SK-N-SH (cell line): Measurements from ENCODE around the gene PPP2R5C. TPM values are rescaled to one million over a fixed set of nuclear protein-coding genes. Genes with fewer than 3 reads are reported as not detected.

Experiments
- CTCF ChIA-PET: fragments of 300-600, 350-600 bp; formaldehyde crosslinking; extraction: SDS; loops from one replicate; lab custom pipeline; 2021; lab: Yijun Ruan, JAX
- POLR2A ChIA-PET: fragments of 350-600 bp; sonication (Branson Sonifier 250); formaldehyde crosslinking; extraction: SDS; loops from one replicate; lab custom pipeline; 2020; ENCODE audit warnings: antibody characterized with exemption, inconsistent platforms; lab: Yijun Ruan, JAX
- DNase-seq: peaks from one replicate; pipeline ENCODE4 v3.0.0; 2012
- H2AFZ ChIP-seq: fragments of 200-600 bp; sonication (generic); 2 replicates; pipeline ENCODE4 v1.8.1; 2016; ENCODE audit warnings: antibody characterized with exemption, mild to moderate bottlenecking, low read depth
- H3F3A ChIP-seq: fragments of 200-600 bp; sonication (generic); replicated peaks from 2 replicates; pipeline ENCODE3; 2016; ENCODE audit warnings: antibody characterized with exemption, mild to moderate bottlenecking; ENCODE audit not compliant: insufficient read depth
- H3K27ac ChIP-seq, 2 experiments: fragments of 200-500 bp in 1 of 2; fragments of 200-600 bp in 1 of 2; sonication (Bioruptor generic) in 1 of 2; sonication (generic), shearing (Covaris generic) in 1 of 2; 2 replicates each; pipeline versions ENCODE4 v1.5.1 to v1.6.1; 2014 to 2016; ENCODE audit warnings: low read depth in 2 of 2, inconsistent platforms in 1 of 2, low read length in 1 of 2, mild to moderate bottlenecking in 1 of 2, mixed read lengths in 1 of 2
- H3K27me3 ChIP-seq: fragments of 200-600 bp; sonication (generic), shearing (Covaris generic); 2 replicates; pipeline ENCODE4 v1.6.1; 2016; ENCODE audit warnings: mixed run types; ENCODE audit not compliant: insufficient read depth
- H3K36me3 ChIP-seq, 2 experiments: fragments of 200-500 bp in 1 of 2; fragments of 200-600 bp in 1 of 2; sonication (Bioruptor generic) in 1 of 2; sonication (generic) in 1 of 2; replicated peaks in 1 of 2; 2 replicates each; pipeline versions ENCODE3 to v1.5.1; 2014 to 2016; ENCODE audit warnings: low read length in 1 of 2, mild to moderate bottlenecking in 1 of 2; ENCODE audit not compliant: insufficient read depth in 2 of 2, control insufficient read depth in 1 of 2
- H3K4me1 ChIP-seq, 2 experiments: fragments of 200-500 bp in 1 of 2; fragments of 200-600 bp in 1 of 2; sonication (Bioruptor generic) in 1 of 2; sonication (generic), shearing (Covaris generic) in 1 of 2; 2 replicates each; pipeline versions ENCODE4 v1.5.1 to v1.6.1; 2014 to 2016; ENCODE audit warnings: low read depth in 1 of 2, low read length in 1 of 2, mixed run types in 1 of 2; ENCODE audit not compliant: insufficient read depth in 2 of 2, control insufficient read depth in 1 of 2
- H3K4me2 ChIP-seq: fragments of 200-600 bp; sonication (generic), shearing (Covaris generic); 2 replicates; pipeline ENCODE4 v1.6.1; 2017; ENCODE audit warnings: mixed run types
- H3K4me3 ChIP-seq, 2 experiments: fragments of 200-500 bp in 1 of 2; fragments of 200-600 bp in 1 of 2; sonication (Bioruptor generic) in 1 of 2; sonication (generic), shearing (Covaris generic) in 1 of 2; 2 replicates each; pipeline versions ENCODE4 v1.5.1 to v1.8.1; 2014 to 2016; ENCODE audit warnings: low read depth in 2 of 2, inconsistent platforms in 1 of 2, low read length in 1 of 2, mild to moderate bottlenecking in 1 of 2, mixed read lengths in 1 of 2, moderate library complexity in 1 of 2
- H3K79me2 ChIP-seq: fragments of 200-600 bp; sonication (generic); 2 replicates; pipeline ENCODE4 v1.8.1; 2017; ENCODE audit warnings: mild to moderate bottlenecking; ENCODE audit not compliant: insufficient read depth
- H3K9ac ChIP-seq: fragments of 200-600 bp; sonication (generic); 2 replicates; pipeline ENCODE4 v1.6.1; 2017; ENCODE audit warnings: mixed run types
- H3K9me2 ChIP-seq: fragments of 200-600 bp; sonication (generic); 2 replicates; pipeline ENCODE4 v1.6.1; 2017; ENCODE audit warnings: mixed run types
- H3K9me3 ChIP-seq: fragments of 200-600 bp; sonication (generic); 2 replicates; pipeline ENCODE4 v1.6.1; 2017; ENCODE audit warnings: mixed run types, mild to moderate bottlenecking, moderate library complexity
- H4K20me1 ChIP-seq: fragments of 200-600 bp; sonication (generic); 2 replicates; pipeline ENCODE4 v1.6.1; 2017; ENCODE audit warnings: mild to moderate bottlenecking, mixed run types; ENCODE audit not compliant: insufficient read depth
- EZH2phosphoT487 ChIP-seq: fragments of 200-600 bp; sonication (generic); IDR thresholded peaks from 2 replicates; pipeline ENCODE4 v1.6.1; 2017; ENCODE audit warnings: low read depth, mixed run types, mild to moderate bottlenecking, antibody characterized with exemption, moderate library complexity, borderline replicate concordance
- FOXM1 ChIP-seq: IDR thresholded peaks from 2 replicates; pipeline ENCODE4 v1.4.0; 2012; ENCODE audit warnings: low read depth, mild to moderate bottlenecking
- IRF3 ChIP-seq: fragments of 150-350 bp; IDR thresholded peaks from 2 replicates; pipeline ENCODE4 v1.6.1; 2016; ENCODE audit warnings: mild to moderate bottlenecking, low read depth, low read length
- MXI1 ChIP-seq: IDR thresholded peaks from 2 replicates; pipeline ENCODE4 v1.6.1; 2012; ENCODE audit warnings: mild to moderate bottlenecking, low read depth, low read length, improper control_type of control experiment
- RXRA ChIP-seq: IDR thresholded peaks from 2 replicates; pipeline ENCODE4 v1.4.0; 2012; ENCODE audit warnings: low read depth, mild to moderate bottlenecking, borderline replicate concordance
- TEAD4 ChIP-seq: IDR thresholded peaks from 2 replicates; pipeline ENCODE4 v1.4.0; 2012; ENCODE audit warnings: mild to moderate bottlenecking, borderline replicate concordance; ENCODE audit not compliant: insufficient read depth
- USF1 ChIP-seq: IDR thresholded peaks from 2 replicates; pipeline ENCODE4 v1.4.0; 2012; ENCODE audit warnings: low read depth, borderline replicate concordance
- USF2 ChIP-seq: fragments of 150-350 bp; IDR thresholded peaks from 2 replicates; pipeline ENCODE4 v1.6.1; 2017; ENCODE audit warnings: antibody characterized with exemption, low read length, low read depth, borderline replicate concordance
- WGBS: methylation state at CpG from one replicate; pipeline ENCODE4 v1.1.6; 2017; ENCODE audit warnings: low lambda C conversion rate; 5-methylcytosine and 5-hydroxymethylcytosine counted together
- polyA plus RNA-seq, 3 experiments: library from polyadenylated mRNA; depleted of rRNA; stranded (reverse); fragments of >200 nt; gene quantifications; 2 replicates each; pipeline ENCODE4 v1.2.3, GENCODE V29; 2012

Gene PPP2R5C
- polyA plus RNA-seq, 1 of the 3 experiments (the other 2 are of a cell fraction) = 43.7 TPM

GRCh38 chr14:101851736-101852405, 90.4 kb downstream of the PPP2R5C start (continued):
- TF ChIP-seq IRF3 (no peak), TEAD4 (no peak), RXRA (no peak)

- no peaks in the 10 kb centered on the region for H3F3A ChIP-seq
- peaks cover 7 to 15% of the 10 kb centered on the region in 2 experiments for H3K36me3 ChIP-seq
- no peak overlapping the region for H2AFZ ChIP-seq
- peaks cover 0 to 30% of the 10 kb centered on the region in 2 experiments; a peak in 2 of 4 replicates for H3K4me1 ChIP-seq
- H3K4me2 ChIP-seq = no peak overlapping the region
- no peak overlapping the region for H3K27ac ChIP-seq
- POLR2A ChIA-PET = no interaction called here
- CTCF ChIA-PET = interaction anchor here (2.3 to 2.6 kb wide), 2 partner anchors 15 to 82 kb away, joined by 6 read pairs; no protein-coding TSS in a partner anchor
- no peaks in the 10 kb centered on the region for H3K9me3 ChIP-seq
- peaks cover 71% of the 10 kb centered on the region for H4K20me1 ChIP-seq
- H3K4me3 ChIP-seq = no peak overlapping the region
- H3K27me3 ChIP-seq = no peaks in the 10 kb centered on the region
- no peak overlapping the region for H3K9ac ChIP-seq
- DNase-seq = no peak
- no peak for TF ChIP-seq USF2
- TF ChIP-seq IRF3 = no peak
- no peak for TF ChIP-seq FOXM1
- TF ChIP-seq RXRA = no peak
- TF ChIP-seq EZH2phosphoT487 = no peak
- no peak for TF ChIP-seq TEAD4
- no peak for TF ChIP-seq MXI1
- TF ChIP-seq USF1 = no peak
- no peaks in the 10 kb centered on the region for H3K9me2 ChIP-seq
- H3K79me2 ChIP-seq = peaks cover 95% of the 10 kb centered on the region
- WGBS = 97% methylated on average over 5 of the region's 5 CpGs
Observed at GRCh38 chr14:101852785-101853184, 91.3 kb downstream of the PPP2R5C start.
